Neutrophil (primary cell): ENCODE measurements around the gene HJURP.

ENCODE experiments used
- H3K27ac ChIP-seq: fragments of 200-600 bp; sonication (generic); 2 replicates; pipeline ENCODE4 v1.5.1; 2016; ENCODE audit warnings: mild to moderate bottlenecking, moderate library complexity
- H3K27me3 ChIP-seq: fragments of 200-600 bp; sonication (generic); 2 replicates; pipeline ENCODE4 v1.6.0; 2016; ENCODE audit warnings: mild to moderate bottlenecking
- H3K36me3 ChIP-seq: fragments of 200-600 bp; sonication (generic); 2 replicates; pipeline ENCODE4 v1.5.1; 2017
- H3K4me1 ChIP-seq, 2 experiments: fragments of 200-600 bp in 1 of 2; sonication (generic) in 1 of 2; 1 replicate in 1 of 2; 2 replicates in 1 of 2; pipeline versions ENCODE4 v1.5.1 to v1.6.1; 2013 to 2016; ENCODE audit warnings: low read depth in 1 of 2, low read length in 1 of 2, mild to moderate bottlenecking in 1 of 2, moderate library complexity in 1 of 2; ENCODE audit not compliant: control insufficient read depth in 1 of 2, insufficient read depth in 1 of 2
- H3K4me3 ChIP-seq, 2 experiments: fragments of 200-600 bp in 1 of 2; sonication (generic) in 1 of 2; 1 replicate in 1 of 2; 2 replicates in 1 of 2; pipeline ENCODE4 v1.5.1; 2013 to 2016; ENCODE audit warnings: low read depth in 1 of 2, low read length in 1 of 2, mild to moderate bottlenecking in 1 of 2, moderate library complexity in 1 of 2
- H3K9me3 ChIP-seq: fragments of 200-600 bp; sonication (generic); 2 replicates; pipeline ENCODE4 v1.5.1; 2016
- CTCF ChIP-seq: fragments of 200-600 bp; sonication (generic); IDR thresholded peaks from 2 replicates; pipeline ENCODE4 v1.5.1; 2016; ENCODE audit warnings: antibody characterized with exemption

HJURP gene

GRCh38 chr2:233822101-233822771 is 32.1 kb downstream of the HJURP start:
- Histone ChIP-seq H3K4me1 (no peaks in the 10 kb centered on the region), H3K27ac (no peak overlapping the region), H3K27me3 (no peaks in the 10 kb centered on the region), H3K9me3 (no peaks in the 10 kb centered on the region), H3K36me3 (no peaks in the 10 kb centered on the region), H3K4me3 (no peak overlapping the region)
- TF ChIP-seq CTCF = no peak

- no peak overlapping the region for H3K4me3 ChIP-seq
- H3K9me3 ChIP-seq = no peaks in the 10 kb centered on the region
- no peak overlapping the region for H3K27ac ChIP-seq
- H3K4me1 ChIP-seq = no peaks in the 10 kb centered on the region
- H3K36me3 ChIP-seq = no peaks in the 10 kb centered on the region
- H3K27me3 ChIP-seq = no peaks in the 10 kb centered on the region
- TF ChIP-seq CTCF = no peak
Measured at GRCh38 chr2:233821709-233822100, 32.6 kb downstream of the HJURP start.

- H3K36me3 ChIP-seq = no peaks in the 10 kb centered on the region
- H3K27ac ChIP-seq = no peak overlapping the region
- H3K27me3 ChIP-seq = no peaks in the 10 kb centered on the region
- no peaks in the 10 kb centered on the region for H3K9me3 ChIP-seq
- no peak overlapping the region for H3K4me3 ChIP-seq
- no peaks in the 10 kb centered on the region for H3K4me1 ChIP-seq
- no peak for TF ChIP-seq CTCF
Measured at GRCh38 chr2:233821196-233821595, 33.1 kb downstream of the HJURP start.

GRCh38 chr2:233820774-233821105 is 33.6 kb downstream of the HJURP start:
- Histone ChIP-seq H3K4me3 (no peak overlapping the region), H3K27me3 (no peaks in the 10 kb centered on the region), H3K27ac (no peak overlapping the region), H3K36me3 (no peaks in the 10 kb centered on the region), H3K4me1 (no peaks in the 10 kb centered on the region), H3K9me3 (no peaks in the 10 kb centered on the region)
- no peak for TF ChIP-seq CTCF

- Histone ChIP-seq H3K4me3 (no peak overlapping the region), H3K27me3 (no peaks in the 10 kb centered on the region)
Measured at GRCh38 chr2:233819884-233820773, 34.2 kb downstream of the HJURP start.

More at GRCh38 chr2:233819884-233820773, 34.2 kb downstream of the HJURP start:
- no peaks in the 10 kb centered on the region for H3K4me1 ChIP-seq
- H3K9me3 ChIP-seq = no peaks in the 10 kb centered on the region
- no peak overlapping the region for H3K27ac ChIP-seq
- TF ChIP-seq CTCF = no peak
- no peaks in the 10 kb centered on the region for H3K36me3 ChIP-seq
